ENCODE measurements around the gene AZU1.

- no peak for TF ChIP-seq CTCF (conservative IDR thresholded peaks at IDR 0.05 in 1 of 2, IDR thresholded peaks at IDR 0.05 in 1 of 2; ENCODE audit: extremely low read depth in 1 of 2, insufficient read depth in 1 of 2, low read depth in 1 of 2, low read length in 2 of 2)
- TF ChIP-seq EZH2 (IDR thresholded peaks at IDR 0.05; ENCODE audit: borderline replicate concordance, low read length), result no peak
Measured at GRCh38 chr19:795691-796581, 31.7 kb upstream of the AZU1 start.

Data from mammary epithelial cell (primary cell).